Dendritic cell treated with granulocyte-macrophage colony-stimulating factor and Interleukin-4, amounts not matched to agents 40 ng/mL and 50 ng/mL, for 4 days (primary cell): Measurements from ENCODE around the gene RANBP3.

Source experiments
- H3K27ac Mint-ChIP-seq: one replicate; pipeline ENCODE4 v1.8.0; 2022; ENCODE audit warnings: mild to moderate bottlenecking, mixed read lengths
- H3K27me3 Mint-ChIP-seq: one replicate; pipeline ENCODE4 v1.8.0; 2022; ENCODE audit warnings: mild to moderate bottlenecking, mixed read lengths
- H3K36me3 Mint-ChIP-seq: one replicate; pipeline ENCODE4 v1.8.0; 2022; ENCODE audit warnings: low read depth, mixed read lengths
- H3K4me1 Mint-ChIP-seq: one replicate; pipeline ENCODE4 v1.8.0; 2022; ENCODE audit warnings: low read depth, mixed read lengths
- H3K4me3 Mint-ChIP-seq: one replicate; pipeline ENCODE4 v1.8.0; 2022; ENCODE audit warnings: mild to moderate bottlenecking, moderate library complexity, mixed read lengths
- H3K9me3 Mint-ChIP-seq: one replicate; pipeline ENCODE4 v1.8.0; 2022; ENCODE audit warnings: mixed read lengths
- intact Hi-C: fragments of 100-400 bp; cut with micrococcal nuclease; formaldehyde crosslinking; loops from one replicate; pipeline ENCODE4 v1.15.0; 2022

The RANBP3 gene

GRCh38 chr19:5960005-5961001 is 17.6 kb downstream of the RANBP3 start:
- peak overlapping the region; percentile 95 for H3K27ac Mint-ChIP-seq
- no peaks in the 10 kb centered on the region for H3K27me3 Mint-ChIP-seq
- peak overlapping the region; percentile 79 for H3K4me3 Mint-ChIP-seq
- H3K4me1 Mint-ChIP-seq, result peaks cover 94% of the 10 kb centered on the region
- no peaks in the 10 kb centered on the region for H3K9me3 Mint-ChIP-seq
- intact Hi-C loops, result no loop called here
- peaks cover 49% of the 10 kb centered on the region for H3K36me3 Mint-ChIP-seq

DNA sequence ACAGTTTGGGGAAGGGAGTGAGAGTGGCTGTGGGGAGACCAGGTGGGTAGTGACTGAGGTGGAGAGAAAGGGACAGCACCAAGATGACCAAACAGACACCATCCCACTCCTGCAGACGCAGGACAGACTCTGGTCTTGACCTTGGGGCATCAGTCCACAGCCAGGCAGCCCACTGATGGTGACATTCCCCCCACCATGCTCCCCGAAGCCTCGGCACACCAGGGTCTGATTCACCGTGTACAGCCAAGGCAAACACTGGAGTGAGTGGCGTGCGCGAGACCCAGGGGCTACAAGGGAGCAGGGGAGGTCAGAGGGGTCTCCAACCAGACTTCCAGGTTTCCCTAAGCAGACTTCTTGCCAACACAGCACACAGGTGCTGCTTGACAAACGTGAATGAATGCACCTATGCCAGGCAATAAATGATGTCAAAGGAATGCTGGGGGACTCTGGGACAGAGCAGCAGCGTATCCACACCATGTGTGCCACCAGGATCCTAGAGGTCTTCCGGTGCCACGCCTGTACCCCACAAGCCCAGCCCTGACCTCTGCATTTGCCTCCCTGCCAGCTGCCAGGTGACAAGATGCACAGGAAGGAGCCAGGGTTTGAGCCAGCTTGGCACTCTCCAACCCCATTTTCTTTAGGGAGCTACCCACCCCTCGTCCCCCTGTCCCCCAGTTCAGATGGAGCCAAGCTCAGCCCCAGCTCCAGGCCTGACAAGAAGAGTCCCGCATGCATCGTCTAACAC is 18.5 kb downstream of the RANBP3 start:
- H3K36me3 Mint-ChIP-seq, result peaks cover 42% of the 10 kb centered on the region
- H3K27me3 Mint-ChIP-seq, result no peaks in the 10 kb centered on the region
- H3K9me3 Mint-ChIP-seq, result no peaks in the 10 kb centered on the region
- peaks cover 94% of the 10 kb centered on the region for H3K4me1 Mint-ChIP-seq
- intact Hi-C loops, result no loop called here
- H3K27ac Mint-ChIP-seq, result peak overlapping the region; percentile 95
- H3K4me3 Mint-ChIP-seq, result no peak overlapping the region

GRCh38 chr19:5958851-5959122 is 19.2 kb downstream of the RANBP3 start:
- peaks cover 42% of the 10 kb centered on the region for H3K36me3 Mint-ChIP-seq
- H3K4me3 Mint-ChIP-seq, result no peak overlapping the region
- no peaks in the 10 kb centered on the region for H3K27me3 Mint-ChIP-seq
- H3K4me1 Mint-ChIP-seq, result peaks cover 94% of the 10 kb centered on the region
- intact Hi-C loops, result no loop called here
- no peaks in the 10 kb centered on the region for H3K9me3 Mint-ChIP-seq
- H3K27ac Mint-ChIP-seq, result peak overlapping the region; percentile 95

DNA sequence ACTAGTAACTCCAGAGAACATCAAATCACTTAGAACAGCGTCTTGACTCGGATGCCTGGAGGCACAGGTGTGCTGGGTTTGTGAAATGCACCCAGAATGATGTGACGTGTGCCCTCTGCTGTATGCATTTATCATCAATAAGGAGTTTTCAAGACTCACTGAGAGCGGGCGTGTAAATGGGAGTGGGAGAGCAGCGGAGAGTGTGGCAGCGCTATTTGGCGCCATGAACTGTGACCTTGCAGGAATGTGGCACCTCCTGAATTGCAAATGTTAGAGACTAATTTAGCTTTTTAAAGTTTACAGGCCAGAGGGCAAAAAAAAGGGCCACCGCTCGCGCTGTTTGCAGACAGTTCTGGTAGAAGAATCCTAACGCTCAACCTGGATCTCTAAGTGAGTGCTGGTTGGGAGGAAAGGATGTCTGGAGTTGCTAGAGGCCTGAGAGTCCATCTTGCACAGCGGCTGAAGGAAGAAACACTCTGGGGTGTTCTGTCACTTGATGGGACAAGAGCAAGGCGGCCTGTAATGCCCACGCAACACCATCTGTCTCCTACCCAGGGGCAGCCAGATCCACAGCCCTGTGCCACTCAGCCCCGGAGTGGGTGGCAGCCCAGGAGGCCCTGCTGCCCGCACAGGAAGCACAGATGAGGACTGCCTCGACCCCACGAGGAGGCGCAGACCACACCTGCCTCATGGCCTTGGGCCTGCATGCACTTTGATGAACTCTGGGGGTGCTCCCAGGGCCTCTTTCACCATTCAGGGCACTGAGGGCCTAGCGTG is 19.7 kb downstream of the RANBP3 start:
- Mint-ChIP-seq H3K4me1 (peaks cover 94% of the 10 kb centered on the region), H3K9me3 (no peaks in the 10 kb centered on the region), H3K36me3 (peaks cover 40% of the 10 kb centered on the region), H3K27ac (no peak overlapping the region), H3K4me3 (no peak overlapping the region), H3K27me3 (no peaks in the 10 kb centered on the region)
- intact Hi-C loops, result no loop called here

- H3K4me1 Mint-ChIP-seq, result peaks cover 94% of the 10 kb centered on the region
- intact Hi-C loops, result no loop called here
- no peak overlapping the region for H3K4me3 Mint-ChIP-seq
- H3K36me3 Mint-ChIP-seq, result peaks cover 40% of the 10 kb centered on the region
- no peaks in the 10 kb centered on the region for H3K9me3 Mint-ChIP-seq
- no peaks in the 10 kb centered on the region for H3K27me3 Mint-ChIP-seq
- H3K27ac Mint-ChIP-seq, result peak overlapping the region; percentile 63
Measured at GRCh38 chr19:5957170-5957569, 20.8 kb downstream of the RANBP3 start.

DNA sequence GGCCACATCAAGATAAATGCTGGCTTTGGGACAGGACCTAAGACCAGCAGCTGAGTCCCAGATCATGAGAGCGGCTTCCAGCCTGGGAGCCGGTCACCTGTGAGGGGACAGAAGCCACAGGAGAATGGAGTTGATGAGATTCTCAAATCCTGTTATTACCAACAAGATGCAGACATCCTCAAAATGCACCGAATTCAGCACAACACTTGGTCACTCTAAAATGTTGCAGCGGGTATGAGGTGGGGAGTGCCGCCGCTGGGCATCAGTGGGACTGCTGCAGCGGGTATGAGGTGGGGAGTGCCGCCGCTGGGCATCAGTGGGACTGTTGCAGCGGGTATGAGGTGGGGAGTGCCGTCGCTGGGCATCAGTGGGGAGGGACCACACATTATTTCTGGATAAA is 21.2 kb downstream of the RANBP3 start:
- no peaks in the 10 kb centered on the region for H3K9me3 Mint-ChIP-seq
- H3K4me3 Mint-ChIP-seq, result no peak overlapping the region
- H3K27ac Mint-ChIP-seq, result peak overlapping the region; percentile 63
- no peaks in the 10 kb centered on the region for H3K27me3 Mint-ChIP-seq
- peaks cover 94% of the 10 kb centered on the region for H3K4me1 Mint-ChIP-seq
- intact Hi-C loops, result no loop called here
- peaks cover 40% of the 10 kb centered on the region for H3K36me3 Mint-ChIP-seq

DNA sequence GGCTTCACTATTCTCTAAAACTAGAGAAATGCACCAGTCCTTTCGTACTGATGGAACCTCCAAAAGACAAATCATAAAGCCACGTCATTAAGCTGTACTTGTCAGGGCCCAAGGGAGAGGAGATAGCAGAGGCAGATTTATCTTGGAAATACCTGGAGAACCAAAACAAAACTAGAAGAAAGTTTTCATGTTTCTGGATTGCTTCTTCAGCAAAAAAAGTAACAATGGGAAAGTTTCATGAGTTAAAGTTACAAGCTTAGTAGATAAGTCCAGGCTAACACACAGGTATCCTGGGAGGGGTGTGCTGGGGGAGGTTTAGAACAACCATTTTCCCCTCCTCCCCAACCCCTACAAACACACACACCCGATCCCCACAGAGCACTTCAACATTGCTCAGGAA is 21.6 kb downstream of the RANBP3 start:
- H3K4me1 Mint-ChIP-seq, result peaks cover 94% of the 10 kb centered on the region
- H3K27ac Mint-ChIP-seq, result peak overlapping the region; percentile 63
- no peaks in the 10 kb centered on the region for H3K27me3 Mint-ChIP-seq
- H3K4me3 Mint-ChIP-seq, result no peak overlapping the region
- H3K36me3 Mint-ChIP-seq, result peaks cover 40% of the 10 kb centered on the region
- intact Hi-C loops, result no loop called here
- H3K9me3 Mint-ChIP-seq, result no peaks in the 10 kb centered on the region

DNA sequence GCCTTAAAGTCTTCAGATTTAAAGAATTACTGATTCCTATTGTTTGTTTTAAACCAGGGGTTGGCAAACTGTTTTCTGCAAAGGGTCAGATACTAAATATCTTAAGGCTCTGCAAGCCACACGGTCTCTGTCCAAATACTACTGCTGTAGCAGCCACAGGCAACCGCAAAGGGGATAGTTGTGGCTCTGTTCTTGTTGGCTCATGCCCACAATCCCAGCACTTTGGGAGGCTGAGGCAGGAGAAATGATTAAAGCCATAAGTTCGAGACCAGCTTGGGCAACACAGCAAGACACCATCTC is 22.4 kb downstream of the RANBP3 start:
- no peak overlapping the region for H3K4me3 Mint-ChIP-seq
- H3K9me3 Mint-ChIP-seq, result no peaks in the 10 kb centered on the region
- H3K27ac Mint-ChIP-seq, result no peak overlapping the region

GRCh38 chr19:5954293-5954692 is 23.6 kb downstream of the RANBP3 start:
- H3K27me3 Mint-ChIP-seq, result no peaks in the 10 kb centered on the region
- peaks cover 96% of the 10 kb centered on the region for H3K4me1 Mint-ChIP-seq
- no peaks in the 10 kb centered on the region for H3K9me3 Mint-ChIP-seq
- peak overlapping the region; percentile 58 for H3K4me3 Mint-ChIP-seq
- peak overlapping the region; percentile 91 for H3K27ac Mint-ChIP-seq
- intact Hi-C loops, result no loop called here
- H3K36me3 Mint-ChIP-seq, result peaks cover 52% of the 10 kb centered on the region

More for the DNA sequence above, 22.4 kb downstream of the RANBP3 start:
- Mint-ChIP-seq H3K27me3 (no peaks in the 10 kb centered on the region), H3K36me3 (peaks cover 43% of the 10 kb centered on the region), H3K4me1 (peaks cover 94% of the 10 kb centered on the region)
- intact Hi-C loops, result no loop called here

DNA sequence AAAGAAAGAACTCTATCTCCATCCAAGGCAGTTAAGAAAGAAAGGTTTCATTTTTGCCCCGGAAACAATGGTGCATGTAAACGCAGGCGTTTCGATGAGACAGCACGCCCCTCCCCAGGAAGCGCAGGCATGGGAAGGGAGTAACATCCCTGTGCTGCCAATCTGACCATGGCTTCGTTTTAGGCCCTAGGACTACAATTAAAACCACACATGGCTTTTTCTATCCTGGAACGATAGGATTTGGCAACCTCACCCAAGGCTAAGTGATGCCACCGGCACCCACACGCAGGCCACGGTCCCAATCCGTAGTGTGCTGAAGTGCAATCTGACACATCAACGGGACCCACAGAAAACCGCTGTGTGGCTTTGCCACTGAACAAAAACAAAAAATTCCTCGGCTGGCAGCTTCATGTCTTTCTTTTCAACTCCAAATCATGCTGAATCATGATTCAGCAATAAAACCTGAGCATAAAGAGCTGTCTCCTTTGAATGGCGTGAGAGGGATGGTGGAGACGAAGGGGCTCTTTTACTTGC is 24.2 kb downstream of the RANBP3 start:
- Mint-ChIP-seq H3K27ac (peak overlapping the region; percentile 91), H3K4me3 (peak overlapping the region; percentile 58), H3K36me3 (peaks cover 52% of the 10 kb centered on the region), H3K9me3 (no peaks in the 10 kb centered on the region), H3K4me1 (peaks cover 96% of the 10 kb centered on the region), H3K27me3 (no peaks in the 10 kb centered on the region)
- intact Hi-C loops, result no loop called here

- peaks cover 47% of the 10 kb centered on the region for H3K36me3 Mint-ChIP-seq
- intact Hi-C loops, result no loop called here
- no peaks in the 10 kb centered on the region for H3K27me3 Mint-ChIP-seq
- peaks cover 98% of the 10 kb centered on the region for H3K4me1 Mint-ChIP-seq
- H3K9me3 Mint-ChIP-seq, result no peaks in the 10 kb centered on the region
- H3K4me3 Mint-ChIP-seq, result no peak overlapping the region
- H3K27ac Mint-ChIP-seq, result peak overlapping the region; percentile 91
Measured at GRCh38 chr19:5953030-5953589, 24.8 kb downstream of the RANBP3 start.

- peak overlapping the region; percentile 72 for H3K4me3 Mint-ChIP-seq
- peaks cover 47% of the 10 kb centered on the region for H3K36me3 Mint-ChIP-seq
- peak overlapping the region; percentile 91 for H3K27ac Mint-ChIP-seq
- H3K9me3 Mint-ChIP-seq, result no peaks in the 10 kb centered on the region
- H3K4me1 Mint-ChIP-seq, result peaks cover 98% of the 10 kb centered on the region
- intact Hi-C loops, result no loop called here
- no peaks in the 10 kb centered on the region for H3K27me3 Mint-ChIP-seq
Measured at GRCh38 chr19:5952193-5953029, 25.5 kb downstream of the RANBP3 start.

DNA sequence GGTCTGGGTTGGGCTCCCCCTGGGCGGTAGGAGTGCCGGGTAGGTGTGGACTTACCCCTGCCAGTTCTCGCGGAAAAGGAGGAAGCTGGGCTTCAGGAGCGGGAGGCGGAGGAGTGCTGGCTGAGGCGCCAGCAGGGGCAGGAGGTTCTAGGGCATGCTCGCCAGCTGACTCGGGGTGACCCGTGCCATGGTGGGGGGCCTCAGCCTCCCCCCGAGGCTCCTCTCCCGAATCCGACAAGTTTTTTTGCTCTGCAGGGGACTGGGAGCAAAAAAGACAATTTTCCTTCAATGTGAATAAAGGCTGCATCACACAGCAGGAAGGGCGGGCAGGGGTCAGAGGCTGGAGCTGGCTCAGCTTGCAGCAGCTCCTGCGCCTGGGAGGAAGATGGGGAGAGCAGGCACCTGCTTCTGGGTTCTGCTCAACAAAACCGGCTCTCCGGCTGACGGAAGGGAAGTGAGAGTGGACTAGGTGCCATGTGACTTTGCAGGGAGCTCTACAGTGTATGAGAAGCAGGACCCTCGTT is 26.5 kb downstream of the RANBP3 start:
- peak overlapping the region; percentile 72 for H3K4me3 Mint-ChIP-seq
- intact Hi-C loops, result no loop called here
- peaks cover 98% of the 10 kb centered on the region for H3K4me1 Mint-ChIP-seq
- H3K27ac Mint-ChIP-seq, result peak overlapping the region; percentile 91
- no peaks in the 10 kb centered on the region for H3K9me3 Mint-ChIP-seq
- no peaks in the 10 kb centered on the region for H3K27me3 Mint-ChIP-seq
- H3K36me3 Mint-ChIP-seq, result peaks cover 40% of the 10 kb centered on the region
